Keratinocyte (primary cell): ENCODE measurements around the gene ZNF808. TPM values are rescaled to one million over a fixed set of nuclear protein-coding genes. Genes with fewer than 3 reads are reported as not detected.

Experiments
- DNase-seq: peaks from one replicate; pipeline ENCODE4 v3.0.0-alpha.2; 2011; ENCODE audit warnings: low read depth, missing footprints, low spot score
- FAIRE-seq: peaks from 2 replicates; lab custom pipeline; 2011; peaks lifted over from hg19 to GRCh38; lab: Jason Lieb, UNC
- H2AFZ ChIP-seq: 2 replicates; pipeline ENCODE4 v1.6.0; 2012; ENCODE audit warnings: low read length, control low read depth, inconsistent platforms; ENCODE audit not compliant: control insufficient read depth
- H3K27ac ChIP-seq: 2 replicates; pipeline ENCODE4 v1.5.1; 2011; ENCODE audit warnings: low read length; ENCODE audit not compliant: control insufficient read depth, insufficient read depth
- H3K27me3 ChIP-seq: 3 replicates; pipeline ENCODE4 v1.6.0; 2011; ENCODE audit warnings: low read length; ENCODE audit not compliant: control insufficient read depth, insufficient read depth; ENCODE audit errors: extremely low read depth
- H3K36me3 ChIP-seq, 2 experiments: 2 replicates in 1 of 2; 3 replicates in 1 of 2; pipeline ENCODE4 v1.5.1; 2011; ENCODE audit warnings: low read length in 2 of 2, mild to moderate bottlenecking in 1 of 2; ENCODE audit not compliant: control insufficient read depth in 2 of 2, insufficient read depth in 2 of 2; ENCODE audit errors: extremely low read depth in 1 of 2
- H3K4me1 ChIP-seq: 3 replicates; pipeline ENCODE4 v1.5.1; 2011; ENCODE audit warnings: low read length; ENCODE audit not compliant: control insufficient read depth, insufficient read depth; ENCODE audit errors: extremely low read depth
- H3K4me2 ChIP-seq: 3 replicates; pipeline ENCODE4 v1.6.0; 2011; ENCODE audit warnings: low read depth, low read length; ENCODE audit not compliant: control insufficient read depth, insufficient read depth; ENCODE audit errors: extremely low read depth
- H3K4me3 ChIP-seq, 3 experiments: fragments of 200-600 bp in 1 of 3; sonication (generic) in 1 of 3; 2 replicates in 2 of 3; 3 replicates in 1 of 3; pipeline ENCODE4 v1.5.1; 2011 to 2016; ENCODE audit warnings: low read length in 3 of 3, mild to moderate bottlenecking in 3 of 3, control low read depth in 2 of 3, inconsistent platforms in 1 of 3, low read depth in 1 of 3, mixed read lengths in 1 of 3, mixed run types in 1 of 3, moderate library complexity in 1 of 3; ENCODE audit not compliant: control insufficient read depth in 2 of 3, insufficient read depth in 2 of 3; ENCODE audit errors: extremely low read depth in 1 of 3
- H3K79me2 ChIP-seq: 2 replicates; pipeline ENCODE4 v1.6.0; 2012; ENCODE audit warnings: low read length; ENCODE audit not compliant: control insufficient read depth, insufficient read depth
- H3K9ac ChIP-seq: 3 replicates; pipeline ENCODE4 v1.6.0; 2011; ENCODE audit warnings: low read length; ENCODE audit not compliant: control insufficient read depth, insufficient read depth; ENCODE audit errors: extremely low read depth
- H3K9me1 ChIP-seq: 3 replicates; pipeline ENCODE4 v1.6.0; 2011; ENCODE audit warnings: low read length; ENCODE audit not compliant: control insufficient read depth, insufficient read depth; ENCODE audit errors: extremely low read depth
- H3K9me3 ChIP-seq: 2 replicates; pipeline ENCODE4 v1.5.1; 2012; ENCODE audit warnings: low read depth, low read length; ENCODE audit not compliant: control insufficient read depth
- H4K20me1 ChIP-seq: 3 replicates; pipeline ENCODE4 v1.6.0; 2011; ENCODE audit warnings: low read length; ENCODE audit not compliant: control insufficient read depth, insufficient read depth; ENCODE audit errors: extremely low read depth
- CTCF ChIP-seq, 3 experiments: IDR thresholded peaks in 1 of 3; conservative IDR thresholded peaks in 1 of 3; optimal IDR thresholded peaks in 1 of 3; 2 replicates in 2 of 3; 3 replicates in 1 of 3; pipeline versions ENCODE3 to v1.5.1; 2011; ENCODE audit warnings: low read length in 3 of 3, mild to moderate bottlenecking in 3 of 3, moderate library complexity in 2 of 3, control low read depth in 1 of 3, inconsistent platforms in 1 of 3; ENCODE audit not compliant: insufficient read depth in 2 of 3; ENCODE audit errors: extremely low read depth in 1 of 3
- EZH2 ChIP-seq: IDR thresholded peaks from one replicate; pipeline ENCODE4 v1.6.1; 2012; ENCODE audit warnings: inconsistent platforms, mild to moderate bottlenecking, low read length, moderate library complexity
- dilution Hi-C: fragments of 300-500 bp; cut with MboI; formaldehyde crosslinking; loops from one replicate; pipeline ENCODE4 v1.7.0; 2020; ENCODE audit warnings: low sequenced_read_pairs; ENCODE audit not compliant: extremely low pct_ligation_motif_present
- polyA plus RNA-seq, 5 experiments: library from polyadenylated mRNA; depleted of rRNA in 3 of 5; stranded (reverse) in 3 of 5; stranded (forward) in 1 of 5; unstranded in 1 of 5; fragments of >200 nt; gene quantifications; 1 replicate in 1 of 5; 2 replicates in 3 of 5; 3 replicates in 1 of 5; pipeline versions ENCODE4 v1.2.1 to v1.2.3, GENCODE V29; 2011 to 2012; ENCODE audit warnings: missing spikeins in 2 of 5, low read depth in 1 of 5, low replicate concordance in 1 of 5

Gene ZNF808
- polyA plus RNA-seq, 1 donor (not counting 4 experiments of a cell fraction or from before 2014, with no cell fraction given) = 6.8 TPM

- H3K9me3 ChIP-seq = no peaks in the 10 kb centered on the region
- no peaks in the 10 kb centered on the region for H4K20me1 ChIP-seq
- H3K27me3 ChIP-seq = no peaks in the 10 kb centered on the region
- no peaks in the 10 kb centered on the region for H3K4me1 ChIP-seq
- no peak overlapping the region for H3K4me2 ChIP-seq
- TF ChIP-seq EZH2 (no peak), CTCF (optimal IDR thresholded peaks at IDR 0.05 in 1 of 3, IDR thresholded peaks at IDR 0.05 in 1 of 3, conservative IDR thresholded peaks at IDR 0.05 in 1 of 3; ENCODE audit: extremely low read depth in 1 of 3, insufficient read depth in 2 of 3, low read length in 3 of 3) (no peak)
- no peaks in the 10 kb centered on the region for H3K36me3 ChIP-seq
- no peak overlapping the region for H3K27ac ChIP-seq
- DNase-seq (no peak), FAIRE-seq (no peak)
- no peak overlapping the region for H3K9ac ChIP-seq
- no peak overlapping the region for H3K4me3 ChIP-seq
- no peak overlapping the region for H2AFZ ChIP-seq
- H3K9me1 ChIP-seq = no peaks in the 10 kb centered on the region
- no peaks in the 10 kb centered on the region for H3K79me2 ChIP-seq
- dilution Hi-C loops = no loop called here
These were observed 20.2 kb upstream of the ZNF808 start for GRCh38 chr19:52507266-52507665.

DNA sequence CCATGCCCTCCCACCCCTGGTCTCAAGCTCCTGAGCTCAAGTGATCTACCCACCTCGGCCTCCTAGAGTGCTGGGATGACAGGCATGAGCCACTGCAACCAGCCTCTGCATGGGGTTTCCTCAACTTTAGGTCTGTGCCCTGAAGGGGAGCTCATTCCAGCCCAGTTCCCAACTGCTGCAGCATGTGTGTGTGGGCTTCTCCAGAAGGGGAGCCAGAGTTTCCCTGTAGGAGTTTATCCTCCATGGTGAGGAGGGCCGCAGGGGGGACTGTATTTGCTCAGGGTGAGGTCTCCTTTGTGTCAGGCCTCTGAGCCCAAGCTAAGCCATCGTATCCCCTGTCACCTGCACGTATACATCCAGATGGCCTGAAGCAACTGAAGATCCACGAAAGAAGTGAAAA lies 11.3 kb upstream of the ZNF808 start:
- Histone ChIP-seq H3K27me3 (no peaks in the 10 kb centered on the region), H2AFZ (no peak overlapping the region), H3K36me3 (no peaks in the 10 kb centered on the region), H3K4me3 (no peak overlapping the region), H3K79me2 (no peaks in the 10 kb centered on the region), H3K9ac (no peak overlapping the region), H4K20me1 (no peaks in the 10 kb centered on the region), H3K9me3 (peaks cover 2% of the 10 kb centered on the region), H3K4me1 (no peaks in the 10 kb centered on the region), H3K27ac (no peak overlapping the region), H3K9me1 (no peaks in the 10 kb centered on the region), H3K4me2 (no peak overlapping the region)
- FAIRE-seq = no peak
- DNase-seq = no peak
- dilution Hi-C loops = no loop called here
- TF ChIP-seq CTCF (optimal IDR thresholded peaks at IDR 0.05 in 1 of 3, IDR thresholded peaks at IDR 0.05 in 1 of 3, conservative IDR thresholded peaks at IDR 0.05 in 1 of 3; ENCODE audit: extremely low read depth in 1 of 3, insufficient read depth in 2 of 3, low read length in 3 of 3) (no peak), EZH2 (no peak)
